Stimulated activated CD4-positive, alpha-beta T cell treated with anti-CD3 and anti-CD28 coated beads, Interleukin-1b, Interleukin-23, amount 100 ng/mL, for 24 hours (primary cell): ENCODE data around the gene GIT2.
"Not testable (repeated sequence)": the region's sequence is repeated elsewhere in the genome, so short reads cannot be mapped to it uniquely, and the experiment has no call there.

Source experiments
- DNase-seq, 4 experiments: peaks; one replicate each; pipeline ENCODE4 v3.0.0-alpha.2; 2020; ENCODE audit warnings: low read depth in 4 of 4, low spot score in 1 of 4

Gene GIT2

DNA sequence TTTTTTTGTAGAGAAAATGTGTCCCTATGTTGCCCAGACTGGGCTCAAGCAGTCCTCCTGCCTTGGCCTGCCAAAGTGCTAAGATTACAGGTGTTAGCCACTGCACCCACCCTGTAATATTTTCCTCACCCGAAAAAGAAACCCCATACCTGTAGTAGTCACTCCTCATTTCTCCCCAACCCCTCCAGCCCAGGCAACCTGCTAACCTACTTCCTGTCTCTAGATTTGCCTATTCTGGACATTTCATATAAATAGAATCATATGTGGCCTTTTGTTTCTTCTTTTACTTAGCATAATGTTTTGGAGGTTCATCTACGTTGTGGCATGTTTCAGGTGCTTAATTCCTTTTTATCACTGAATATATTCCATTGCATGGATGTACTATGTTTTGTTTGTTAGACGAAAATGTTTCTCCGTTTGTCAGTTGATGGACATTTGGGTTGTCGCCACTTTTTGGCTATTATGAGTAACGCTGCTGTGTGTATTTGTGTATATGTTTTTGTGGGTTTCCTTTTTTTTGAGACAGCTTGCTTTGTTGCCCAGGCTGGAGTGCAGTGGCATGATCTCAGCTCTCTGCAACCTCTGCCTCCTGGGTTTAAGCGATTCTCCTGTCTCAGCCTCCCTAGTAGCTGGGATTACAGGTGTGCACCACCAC is 9.3 kb upstream of the GIT2 start:
- DNase-seq, result no peak

DNA sequence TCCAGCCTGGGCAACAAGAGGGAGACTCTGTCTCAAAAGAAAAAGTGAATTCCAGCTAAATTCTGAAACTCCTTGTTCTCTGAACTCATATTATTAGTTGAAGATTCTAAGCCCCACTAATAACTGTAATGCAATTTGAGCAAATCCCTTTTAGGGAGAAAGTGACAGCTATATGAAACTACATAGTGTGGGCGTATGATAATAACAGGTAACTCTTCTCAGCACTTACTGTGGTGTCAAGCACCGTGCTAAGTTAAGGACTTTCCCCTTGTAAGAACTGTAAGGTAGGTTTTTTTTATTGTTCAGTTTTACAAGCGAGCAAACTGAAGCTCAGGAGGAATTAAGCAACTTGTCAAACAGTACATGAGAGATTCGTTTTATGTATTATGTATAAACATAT is 8.4 kb upstream of the GIT2 start:
- DNase-seq, result no peak

DNA sequence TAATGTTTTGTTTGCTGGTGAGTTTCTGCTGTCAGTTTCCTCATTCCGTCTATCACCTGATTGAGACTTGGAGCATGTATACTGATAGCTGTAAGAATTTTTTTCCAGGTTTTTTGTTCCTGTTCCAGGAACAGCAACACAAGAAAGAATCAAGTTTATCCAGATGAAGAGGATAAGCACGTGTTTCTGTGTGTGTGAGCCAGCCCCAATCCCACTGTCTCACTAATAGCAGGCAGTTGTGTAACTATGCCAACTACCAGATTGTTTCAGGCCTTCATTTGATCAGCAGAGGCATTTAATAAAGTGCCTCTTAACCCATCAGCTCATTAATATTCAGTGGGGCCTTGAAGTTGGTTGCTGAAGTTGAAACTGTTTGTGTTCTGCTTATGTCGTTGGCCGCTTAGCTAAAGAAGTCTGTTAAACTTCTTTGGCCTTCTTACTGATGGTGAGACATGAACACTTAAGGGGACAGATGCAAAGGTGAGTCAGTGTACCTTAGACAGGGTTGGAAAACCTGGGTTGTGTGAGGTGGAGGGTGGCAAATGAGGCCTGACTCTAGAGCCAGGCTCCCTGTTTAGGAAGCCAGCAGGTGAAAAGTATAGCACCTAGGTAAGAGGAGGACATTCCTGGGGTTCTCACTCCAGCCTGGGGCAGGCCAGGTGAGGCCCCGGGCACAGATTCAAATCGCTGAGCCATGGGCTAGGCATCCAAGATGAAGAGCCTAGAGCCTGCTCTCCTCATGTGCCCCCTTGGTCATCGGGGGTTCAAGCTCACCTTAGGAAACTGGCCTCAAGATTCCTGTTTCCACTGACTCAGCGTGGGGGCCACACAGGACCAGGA is 6.7 kb upstream of the GIT2 start:
- no peak for DNase-seq

DNA sequence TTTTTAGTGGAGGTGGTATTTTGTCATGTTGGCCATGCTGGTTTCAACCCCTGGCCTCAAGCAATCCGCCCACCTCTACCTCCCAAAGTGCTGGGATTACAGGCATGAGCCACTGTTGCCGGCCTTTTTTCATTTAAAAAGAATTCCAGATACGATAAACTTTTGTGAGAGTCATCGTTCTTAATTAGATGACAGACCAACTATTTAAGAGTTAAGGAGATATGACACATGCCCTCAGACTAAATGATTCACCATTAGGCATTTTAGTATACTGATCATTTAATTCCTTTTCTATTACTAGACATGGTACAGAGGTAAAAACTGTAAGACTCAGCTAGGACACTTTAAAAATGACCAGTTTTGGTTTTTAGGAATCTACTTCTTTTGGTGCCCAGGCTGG is 5.4 kb upstream of the GIT2 start:
- no peak for DNase-seq

- no peak for DNase-seq
Measured at GRCh38 chr12:109999983-110000505, 3.9 kb upstream of the GIT2 start.

DNA sequence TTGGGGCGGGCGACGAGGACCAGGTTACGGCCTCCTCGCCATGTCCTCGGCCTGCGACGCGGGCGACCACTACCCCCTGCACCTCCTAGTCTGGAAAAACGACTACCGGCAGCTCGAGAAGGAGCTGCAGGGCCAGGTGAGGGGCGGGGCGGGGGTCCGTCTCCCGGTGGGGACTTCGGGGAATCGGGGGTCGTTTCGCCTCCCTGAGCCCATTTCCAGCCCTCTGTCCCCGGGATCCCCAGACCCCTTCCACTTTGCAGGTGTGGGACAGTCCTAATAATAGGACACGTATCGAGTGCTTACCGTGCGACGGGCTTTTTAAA is 3.4 kb upstream of the GIT2 start:
- no peak for DNase-seq

DNA sequence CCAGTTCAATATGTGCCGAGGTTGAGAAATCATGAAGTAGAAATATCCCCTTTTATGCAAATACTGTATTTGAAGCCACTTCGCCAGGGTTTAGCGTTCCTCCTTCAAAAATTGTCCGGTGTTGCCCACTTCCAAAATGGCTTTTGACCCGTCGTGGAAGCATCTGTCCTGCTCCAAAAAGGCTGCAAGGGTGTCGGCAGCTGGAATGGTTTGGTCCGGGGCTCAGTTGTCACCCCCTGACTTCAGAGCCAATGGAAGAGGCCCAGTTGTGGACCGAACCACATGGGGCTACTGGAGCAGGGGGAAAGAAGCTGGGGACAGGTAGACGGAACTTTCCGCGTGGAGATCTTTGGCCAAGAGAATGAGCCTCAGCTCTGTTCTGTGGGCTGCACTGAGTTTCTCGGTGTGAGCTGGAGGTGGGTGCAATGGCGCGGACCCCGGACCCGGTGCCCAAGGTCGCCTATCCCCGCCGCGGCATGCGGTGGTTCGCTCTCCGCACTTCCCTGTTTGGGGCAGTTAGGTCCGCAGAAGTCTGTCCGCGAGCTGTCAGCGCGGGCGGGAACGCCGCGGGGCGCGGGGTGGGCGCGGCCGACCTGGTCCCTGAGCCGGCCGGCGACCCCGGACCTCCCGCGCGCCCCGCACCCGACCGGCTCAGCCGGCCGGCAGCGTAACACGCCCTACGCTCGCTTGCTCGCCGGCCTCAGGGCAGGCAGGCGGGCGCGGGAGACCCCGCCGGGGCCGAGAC is 2.9 kb upstream of the GIT2 start, which contains the start of gene ANKRD13A:
Gene ANKRD13A, plus strand, starts transcription at position 527 of the 745 bp plus-strand sequence. CDS start 259 bp downstream, outside the sequence.
- DNase-seq, result peak; percentile 60 to 77 (median 68)

DNA sequence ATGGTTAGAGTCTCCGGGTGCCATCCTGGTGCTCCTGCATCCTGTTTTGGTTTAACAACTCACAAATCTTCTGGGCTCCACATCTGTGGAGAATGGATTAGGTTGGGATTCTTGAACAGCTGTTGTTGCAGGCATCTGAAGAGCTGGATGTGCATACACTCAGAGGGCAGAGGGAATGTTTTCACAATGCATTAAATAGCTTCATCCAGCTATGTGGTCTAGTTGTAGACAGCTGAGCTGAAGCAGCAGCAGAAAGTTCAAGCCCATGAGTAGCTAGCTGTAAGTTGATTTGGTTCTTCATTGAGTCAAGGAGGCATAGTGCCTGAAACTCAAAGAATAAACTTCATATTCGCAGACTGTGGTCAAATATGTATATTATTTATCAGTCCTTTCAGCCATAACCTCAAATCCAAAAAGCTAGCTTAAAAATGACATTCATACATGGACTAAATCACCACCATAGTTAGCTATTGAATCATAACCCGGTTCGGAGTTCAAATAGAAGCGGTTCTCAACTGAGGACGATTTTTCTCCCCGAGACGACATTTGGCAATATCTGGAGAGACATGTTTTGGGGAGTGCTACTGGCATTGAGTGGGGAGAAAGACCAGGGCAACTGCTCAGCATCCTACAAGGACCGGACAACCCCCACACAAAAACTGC is 2.2 kb upstream of the GIT2 start:
- DNase-seq, result no peak

DNA sequence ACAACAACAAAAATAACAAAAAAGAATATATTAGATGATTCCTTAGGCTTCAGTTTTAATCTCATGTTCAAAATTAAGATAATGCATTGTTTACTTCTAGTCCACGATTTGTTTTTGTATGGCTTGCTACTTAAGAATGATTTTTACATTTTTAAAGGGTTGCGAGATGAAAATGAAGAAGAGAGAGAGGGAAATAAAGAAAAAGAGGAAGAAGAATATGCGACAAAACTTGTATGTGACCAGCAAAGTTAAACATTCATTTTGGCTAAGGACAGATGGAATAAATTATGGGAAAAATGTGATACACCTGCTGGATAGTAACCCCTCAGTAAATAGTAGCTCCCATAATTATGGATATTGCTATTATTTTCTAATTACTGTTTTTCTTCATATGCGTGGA is 1.2 kb upstream of the GIT2 start:
- DNase-seq, result no peak

DNA sequence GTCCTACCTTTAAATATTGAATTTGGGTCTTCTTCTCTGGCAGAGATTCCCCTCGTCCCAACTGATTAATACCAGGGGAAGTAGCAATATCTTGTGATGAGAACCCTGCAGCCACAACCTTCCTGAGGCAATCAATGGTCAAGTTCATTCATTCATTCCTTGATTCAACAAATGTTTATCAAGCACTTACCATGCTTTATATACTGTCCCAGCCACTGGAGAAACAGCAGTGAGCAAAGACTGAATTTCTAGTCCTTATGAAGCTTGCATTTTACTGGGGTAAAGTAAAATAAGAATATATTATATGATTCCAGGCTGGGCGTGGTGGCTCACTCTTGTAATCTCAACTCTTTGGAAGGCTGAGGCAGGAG is 300 bp upstream of the GIT2 start:
- no peak for DNase-seq

GRCh38 chr12:109995361-109995685 is 845 bp downstream of the GIT2 start:
- no peak for DNase-seq

- DNase-seq, result no peak
Measured at GRCh38 chr12:109994401-109995175, 1.6 kb downstream of the GIT2 start.

DNA sequence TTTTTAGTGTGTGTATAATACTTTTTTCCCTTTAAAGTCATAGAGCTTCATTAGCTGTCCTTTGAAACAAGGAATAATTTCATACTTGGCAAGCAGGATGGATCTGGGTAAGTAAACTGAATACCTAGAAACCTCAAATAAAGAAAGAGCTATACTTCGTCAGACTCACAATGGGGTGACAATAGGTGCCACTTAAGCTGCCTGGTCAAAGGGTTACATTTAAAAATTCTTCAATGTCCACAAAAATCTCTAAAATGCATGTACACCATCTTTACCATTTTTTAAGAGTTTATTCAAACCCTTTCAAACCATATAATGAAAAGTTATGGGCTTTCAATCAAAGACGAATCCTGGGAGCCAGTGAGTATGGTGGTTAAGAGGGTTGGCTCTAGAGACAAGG is 3.1 kb downstream of the GIT2 start:
- DNase-seq, result no peak

GRCh38 chr12:109991586-109991985 is 4.6 kb downstream of the GIT2 start:
- DNase-seq, result no peak

DNA sequence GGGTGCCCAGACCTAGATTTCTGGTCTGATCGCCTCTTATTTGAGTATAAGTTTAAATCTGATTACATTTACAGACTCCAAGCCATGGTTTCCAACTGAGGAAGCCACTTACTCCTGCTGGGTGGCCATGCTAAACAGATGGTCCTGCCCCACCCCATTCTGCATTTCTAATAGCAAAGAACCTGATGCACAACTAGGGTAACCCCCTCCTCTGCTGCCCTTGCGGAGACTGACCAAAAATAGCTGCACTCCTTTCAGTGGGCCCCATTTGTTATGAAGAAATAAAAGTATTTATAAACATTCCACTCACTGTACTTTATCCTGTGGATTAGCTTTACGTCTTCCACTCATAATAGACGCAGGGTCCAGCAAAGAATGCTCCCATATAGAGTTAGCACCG is 6.8 kb downstream of the GIT2 start:
- no peak for DNase-seq

GRCh38 chr12:109988903-109989302 is 7.3 kb downstream of the GIT2 start:
- DNase-seq, result no peak

- DNase-seq, result no peak
Measured at GRCh38 chr12:109988274-109988673, 7.9 kb downstream of the GIT2 start.

GRCh38 chr12:109987615-109988014 is 8.6 kb downstream of the GIT2 start:
- no peak for DNase-seq

DNA sequence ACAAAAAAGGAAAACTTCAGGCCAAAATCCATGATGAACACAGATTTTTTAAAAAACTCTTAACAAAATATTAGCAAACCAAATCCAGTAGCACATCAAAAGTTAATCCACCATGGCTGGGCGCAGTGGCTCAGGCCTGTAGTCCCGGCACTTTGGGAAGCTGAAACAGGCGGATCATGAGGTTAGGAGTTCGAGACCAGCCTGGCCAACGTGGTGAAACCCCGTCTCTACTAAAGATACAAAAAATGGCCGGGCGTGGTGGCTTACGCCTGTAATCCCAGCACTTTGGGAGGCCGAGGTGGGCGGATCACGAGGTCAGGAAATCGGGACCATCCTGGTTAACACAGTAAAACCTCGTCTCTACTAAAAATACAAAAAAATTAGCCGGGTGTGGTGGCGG is 9.9 kb downstream of the GIT2 start:
- not testable (repeated sequence) for DNase-seq

DNA sequence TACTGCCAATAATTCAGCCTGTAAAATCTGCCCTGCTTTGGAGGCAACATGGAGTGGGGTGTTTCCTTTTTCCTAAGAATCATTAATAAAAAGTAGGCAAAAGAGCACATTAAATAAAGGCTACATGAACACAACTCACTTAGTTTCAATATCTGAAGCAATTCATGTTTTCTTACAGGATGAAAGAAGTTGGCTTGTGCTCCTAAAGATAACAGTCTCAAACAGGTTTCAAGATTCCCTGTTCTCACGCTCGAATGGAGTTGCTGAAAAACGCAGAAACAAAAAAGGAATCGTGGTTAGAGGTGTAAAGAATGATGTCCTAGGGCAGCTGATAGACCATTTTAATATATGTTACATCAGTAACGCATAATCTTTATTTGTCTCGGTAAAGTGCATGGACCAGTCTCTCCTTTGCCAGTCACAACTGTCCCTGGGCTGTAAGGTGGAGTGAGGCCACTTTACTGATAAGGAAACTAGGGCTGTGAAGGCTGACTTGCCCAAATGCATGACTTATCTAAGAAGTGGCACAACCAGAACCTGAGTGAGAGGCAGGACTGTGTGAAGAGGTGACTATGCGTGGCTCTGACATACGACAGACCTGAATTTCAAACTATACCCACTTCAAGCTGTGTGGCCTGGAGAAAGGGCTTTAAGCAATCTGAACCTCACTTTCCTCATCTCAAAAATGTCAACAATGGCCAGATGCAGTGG is 12.6 kb downstream of the GIT2 start:
- DNase-seq, result no peak
